ENCODE measurements around the gene ST6GALNAC2. TPM values are rescaled to one million over a fixed set of nuclear protein-coding genes. Genes with fewer than 3 reads are reported as not detected.

ST6GALNAC2 gene
- total RNA-seq, 1 donor from 2014 or later, result 24.8 TPM

- H3K27ac ChIP-seq, result no peak overlapping the region
Observed at GRCh38 chr17:76575570-76575969, 10.1 kb downstream of the ST6GALNAC2 start.

GRCh38 chr17:76574166-76574565 is 11.5 kb downstream of the ST6GALNAC2 start:
- TF ChIP-seq POLR2AphosphoS5 (IDR thresholded peaks at IDR 0.05; ENCODE audit: insufficient read depth in 1 of 2, low read depth in 1 of 2) (no peak), POLR2A (IDR thresholded peaks at IDR 0.05) (no peak), CTCF (IDR thresholded peaks at IDR 0.05) (no peak)
- intact Hi-C loops (cut with DNase I), result no loop called here

More at GRCh38 chr17:76575570-76575969, 10.1 kb downstream of the ST6GALNAC2 start:
- TF ChIP-seq POLR2A (IDR thresholded peaks at IDR 0.05) (no peak), CTCF (IDR thresholded peaks at IDR 0.05) (no peak), POLR2AphosphoS5 (IDR thresholded peaks at IDR 0.05; ENCODE audit: insufficient read depth in 1 of 2, low read depth in 1 of 2) (no peak)
- Histone ChIP-seq H3K4me1 (peaks cover 20% of the 10 kb centered on the region), H3K27me3 (no peaks in the 10 kb centered on the region), H3K9me3 (no peaks in the 10 kb centered on the region), H3K36me3 (no peaks in the 10 kb centered on the region), H3K4me3 (no peak overlapping the region)
- intact Hi-C loops (cut with DNase I), result no loop called here
- no peak for DNase-seq (ENCODE audit: extremely low spot score in 2 of 2)

GRCh38 chr17:76573096-76573495 is 12.6 kb downstream of the ST6GALNAC2 start:
- Histone ChIP-seq H3K4me3 (no peak overlapping the region), H3K9me3 (no peaks in the 10 kb centered on the region), H3K27ac (no peak overlapping the region), H3K4me1 (peaks cover 13% of the 10 kb centered on the region), H3K36me3 (no peaks in the 10 kb centered on the region), H3K27me3 (no peaks in the 10 kb centered on the region)
- TF ChIP-seq POLR2AphosphoS5 (IDR thresholded peaks at IDR 0.05; ENCODE audit: insufficient read depth in 1 of 2, low read depth in 1 of 2) (no peak), POLR2A (IDR thresholded peaks at IDR 0.05) (no peak), CTCF (IDR thresholded peaks at IDR 0.05) (no peak)
- no peak for DNase-seq (ENCODE audit: extremely low spot score in 2 of 2)
- intact Hi-C loops (cut with DNase I), result no loop called here

More at GRCh38 chr17:76574166-76574565, 11.5 kb downstream of the ST6GALNAC2 start:
- no peaks in the 10 kb centered on the region for H3K9me3 ChIP-seq
- H3K4me1 ChIP-seq, result peaks cover 16% of the 10 kb centered on the region
- H3K27ac ChIP-seq, result no peak overlapping the region
- no peaks in the 10 kb centered on the region for H3K36me3 ChIP-seq
- no peak overlapping the region for H3K4me3 ChIP-seq
- H3K27me3 ChIP-seq, result no peaks in the 10 kb centered on the region
- DNase-seq (ENCODE audit: extremely low spot score in 2 of 2), result no peak

- no peak for TF ChIP-seq POLR2A (IDR thresholded peaks at IDR 0.05)
- no peak for TF ChIP-seq CTCF (IDR thresholded peaks at IDR 0.05)
- TF ChIP-seq POLR2AphosphoS5 (IDR thresholded peaks at IDR 0.05; ENCODE audit: insufficient read depth in 1 of 2, low read depth in 1 of 2), result no peak
- DNase-seq (ENCODE audit: extremely low spot score in 2 of 2), result no peak
- no peak overlapping the region for H3K4me3 ChIP-seq
- H3K27me3 ChIP-seq, result no peaks in the 10 kb centered on the region
- intact Hi-C loops (cut with DNase I), result no loop called here
- no peaks in the 10 kb centered on the region for H3K9me3 ChIP-seq
- no peaks in the 10 kb centered on the region for H3K36me3 ChIP-seq
- H3K27ac ChIP-seq, result no peak overlapping the region
- peaks cover 13% of the 10 kb centered on the region for H3K4me1 ChIP-seq
Observed at GRCh38 chr17:76572201-76572910, 13.3 kb downstream of the ST6GALNAC2 start.

GRCh38 chr17:76570877-76571471 is 14.7 kb downstream of the ST6GALNAC2 start:
- no peak overlapping the region for H3K27ac ChIP-seq
- DNase-seq (ENCODE audit: extremely low spot score in 2 of 2), result no peak

More at GRCh38 chr17:76570877-76571471, 14.7 kb downstream of the ST6GALNAC2 start:
- Histone ChIP-seq H3K4me1 (peaks cover 20% of the 10 kb centered on the region), H3K36me3 (no peaks in the 10 kb centered on the region), H3K4me3 (no peak overlapping the region), H3K9me3 (no peaks in the 10 kb centered on the region), H3K27me3 (no peaks in the 10 kb centered on the region)
- TF ChIP-seq POLR2AphosphoS5 (IDR thresholded peaks at IDR 0.05; ENCODE audit: insufficient read depth in 1 of 2, low read depth in 1 of 2), result no peak
- TF ChIP-seq POLR2A (IDR thresholded peaks at IDR 0.05), result no peak
- TF ChIP-seq CTCF (IDR thresholded peaks at IDR 0.05), result no peak
- intact Hi-C loops (cut with DNase I), result no loop called here
